Stimulated activated naive CD4-positive, alpha-beta T cell (primary cell): Measurements from ENCODE around the gene HIVEP3.

ENCODE experiments used
- DNase-seq, 6 experiments: peaks; one replicate each; lab custom pipeline; 2025; lab: John Stamatoyannopoulos, UW

The HIVEP3 gene

GRCh38 chr1:41728403-41729202 lies 190.1 kb downstream of the HIVEP3 start:
- DNase-seq: no peak

DNA sequence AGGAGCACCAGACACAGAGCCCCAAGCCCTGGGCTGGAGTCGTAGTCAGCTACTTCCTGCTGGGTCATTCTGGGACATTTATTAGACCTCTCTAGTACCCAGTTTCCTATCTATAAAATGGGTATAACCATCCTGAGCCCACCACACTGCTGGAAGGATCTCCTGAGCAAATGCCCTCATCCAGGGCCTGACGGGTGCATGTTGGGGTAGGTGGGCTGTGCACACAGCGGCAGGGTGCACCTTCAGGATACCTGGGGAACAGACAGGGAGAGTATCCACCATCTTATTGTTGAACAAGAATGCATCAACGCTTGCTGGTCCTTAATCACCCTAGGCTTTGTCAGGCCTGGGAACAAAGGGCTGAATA lies 191.0 kb downstream of the HIVEP3 start:
- no peak for DNase-seq

DNA sequence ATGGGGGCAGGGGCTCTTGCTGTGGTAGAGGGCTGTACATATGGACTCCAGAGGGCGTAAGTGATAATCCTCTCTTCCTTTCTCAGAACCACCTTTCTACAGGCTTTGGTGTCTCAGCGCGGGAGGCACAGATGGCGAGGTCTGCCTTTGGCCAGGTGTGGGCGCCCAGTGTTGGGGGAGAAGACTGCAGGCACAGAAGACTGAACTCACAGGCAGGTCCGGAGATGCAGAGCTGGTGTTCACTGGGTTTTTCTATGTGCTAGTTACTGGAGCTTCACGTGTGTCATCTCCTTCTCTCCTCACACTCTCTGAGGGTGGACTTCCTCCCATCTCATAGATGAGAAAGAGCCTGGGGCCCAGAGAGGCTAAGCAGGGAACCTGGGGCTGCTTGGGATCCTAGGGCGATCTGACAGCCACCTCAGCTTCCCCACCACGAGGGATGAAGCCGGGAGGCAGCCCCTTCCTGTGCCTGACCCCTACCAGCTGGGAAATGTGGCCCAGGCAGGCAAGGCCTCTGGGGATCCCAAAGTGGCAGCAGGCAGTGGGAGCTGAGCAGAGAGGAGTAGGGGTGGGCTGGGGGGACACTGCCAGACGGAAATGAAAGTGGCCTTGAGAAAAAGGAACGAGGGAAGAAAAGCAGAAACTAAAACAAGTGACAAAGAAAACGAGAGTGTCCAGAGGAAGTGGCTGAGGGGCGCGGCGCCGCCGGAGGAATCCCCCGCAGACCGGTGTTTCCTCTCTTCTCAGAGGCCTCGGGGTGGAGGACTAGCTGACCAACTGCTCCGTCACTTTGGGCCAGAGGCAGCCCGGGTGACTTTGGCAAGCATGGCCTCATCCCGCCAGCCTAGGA lies 191.6 kb downstream of the HIVEP3 start:
- DNase-seq: peak in 1 of 6 experiments; percentile 8

GRCh38 chr1:41726292-41726691 lies 192.4 kb downstream of the HIVEP3 start:
- no peak for DNase-seq

DNA sequence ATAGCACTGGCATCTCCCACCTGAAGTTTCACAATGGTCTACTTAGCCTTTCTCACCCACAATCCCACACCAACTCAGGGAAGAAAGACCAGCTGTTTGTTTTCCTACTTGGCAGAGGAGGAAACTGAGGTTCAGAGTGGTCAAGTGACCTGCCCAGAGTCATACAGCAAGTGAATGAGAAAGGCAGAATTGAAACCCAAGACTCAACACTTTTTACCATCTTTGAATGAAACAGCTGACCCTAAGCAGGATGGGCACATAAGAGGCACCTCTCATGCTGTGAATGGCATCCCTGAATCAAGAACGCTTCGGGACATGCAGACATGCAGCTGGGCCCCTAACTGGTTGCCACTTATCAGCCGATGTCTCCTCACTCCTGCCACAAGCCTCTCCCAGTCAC lies 193.8 kb downstream of the HIVEP3 start:
- DNase-seq: no peak

GRCh38 chr1:41724248-41724647 lies 194.5 kb downstream of the HIVEP3 start:
- no peak for DNase-seq

DNA sequence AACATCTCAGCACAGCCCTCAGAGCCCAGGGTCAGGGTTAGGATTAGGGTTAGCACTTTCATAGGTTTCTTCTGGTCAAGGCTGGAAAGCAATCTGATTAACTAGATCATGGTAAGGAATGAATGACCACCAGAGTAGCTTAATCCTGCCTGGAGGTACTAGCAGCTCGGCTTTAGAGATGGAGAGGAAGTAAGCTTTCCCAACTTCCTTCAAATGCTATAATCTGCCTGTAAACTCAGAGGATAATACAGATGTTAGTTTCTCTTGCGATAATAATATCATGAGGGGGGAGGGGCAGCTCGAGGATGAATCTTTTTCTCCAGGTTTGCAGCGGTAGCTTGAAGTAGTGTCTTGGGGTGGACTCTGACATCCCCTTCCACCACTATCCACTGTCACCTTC lies 194.9 kb downstream of the HIVEP3 start:
- DNase-seq: no peak

DNA sequence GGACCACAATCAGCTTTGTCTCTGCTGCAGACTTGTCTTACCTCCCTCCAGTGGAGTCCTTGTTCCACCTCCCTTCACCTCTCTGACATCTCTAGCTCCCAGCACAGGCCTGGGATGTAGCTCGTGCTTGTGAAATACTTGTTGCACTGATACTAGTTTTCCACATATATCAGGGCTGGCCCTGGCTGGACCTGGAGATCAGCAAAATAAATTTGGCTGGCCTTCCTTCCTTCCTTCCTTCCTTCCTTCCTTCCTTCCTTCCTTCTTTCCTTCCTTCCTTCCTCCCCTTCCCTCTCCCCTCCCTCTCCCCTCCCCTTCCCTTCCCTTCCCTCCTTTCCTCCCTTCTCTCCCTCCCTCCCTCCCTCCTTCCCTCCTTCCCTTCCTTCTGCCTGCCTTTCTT lies 196.5 kb downstream of the HIVEP3 start:
- no peak for DNase-seq

GRCh38 chr1:41720861-41721410 lies 197.8 kb downstream of the HIVEP3 start:
- no peak for DNase-seq

- DNase-seq: no peak
These were observed 199.1 kb downstream of the HIVEP3 start for GRCh38 chr1:41719590-41719989.

DNA sequence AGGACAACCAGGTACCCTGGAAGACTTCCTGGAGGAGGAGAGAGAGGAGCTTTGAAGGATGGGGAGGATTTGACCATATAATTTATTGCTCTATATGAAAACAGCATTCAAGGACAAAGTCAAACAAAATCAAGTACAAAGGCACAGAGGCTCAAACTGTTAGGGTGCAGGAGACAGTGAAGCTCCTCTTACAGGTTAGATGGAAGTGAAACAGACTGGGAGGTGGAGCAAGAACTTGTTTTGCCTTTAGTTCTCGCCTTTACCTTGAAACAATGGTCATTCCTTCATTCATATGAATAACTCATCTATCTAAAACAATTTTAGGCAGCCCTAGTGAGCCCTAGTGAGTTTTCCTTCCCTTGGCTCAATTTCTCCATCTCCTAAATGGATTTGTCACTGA lies 199.6 kb downstream of the HIVEP3 start:
- no peak for DNase-seq

- no peak for DNase-seq
These were observed 200.2 kb downstream of the HIVEP3 start for GRCh38 chr1:41718497-41718896.

DNA sequence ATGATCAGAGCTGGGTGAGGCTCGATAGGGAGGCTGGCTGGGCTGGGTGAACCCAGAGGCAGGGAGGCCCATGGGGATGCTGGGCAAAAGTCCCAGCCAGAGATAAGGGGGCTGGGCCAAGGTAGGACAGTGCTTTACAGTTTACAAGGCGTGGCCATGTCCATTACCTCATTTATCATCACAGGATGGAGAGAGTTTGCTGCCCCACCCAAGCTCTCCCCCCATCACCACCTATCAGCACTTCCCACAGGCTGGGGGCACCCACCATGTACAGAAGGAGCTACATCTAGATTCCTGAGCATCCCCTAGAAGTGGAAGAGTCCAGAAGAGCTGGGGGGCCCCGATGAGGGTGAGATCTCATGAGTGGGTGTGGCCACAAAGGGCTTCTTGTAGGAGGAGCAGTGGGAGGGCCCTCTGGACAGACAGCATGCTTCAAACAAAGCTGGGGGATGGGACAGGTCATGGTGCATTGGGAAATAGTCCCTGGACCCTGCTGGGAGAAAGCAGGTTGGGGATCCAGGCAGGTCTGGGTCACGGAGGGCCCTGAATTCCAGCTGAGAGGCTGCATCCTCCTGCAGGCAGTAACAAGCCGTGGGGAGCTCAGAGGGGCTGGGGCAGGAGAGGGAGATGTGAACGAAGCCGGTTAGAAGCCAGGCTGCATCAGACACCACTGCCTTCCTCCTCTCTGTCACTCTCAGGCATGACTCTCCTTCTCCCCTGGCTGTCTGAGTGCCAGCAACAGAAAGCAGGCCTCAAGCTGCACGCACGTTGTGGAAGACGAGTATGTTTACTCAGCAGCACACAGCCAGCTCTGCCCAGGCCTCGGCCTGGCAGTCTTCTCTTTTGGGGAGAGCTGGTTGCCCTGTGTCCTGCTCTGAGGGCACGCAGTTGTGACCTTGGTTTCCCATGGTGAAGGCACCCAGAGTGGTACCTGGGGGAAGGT lies 202.3 kb downstream of the HIVEP3 start:
- DNase-seq: no peak

GRCh38 chr1:41715441-41716095 lies 203.2 kb downstream of the HIVEP3 start:
- DNase-seq: no peak

GRCh38 chr1:41714638-41715389 lies 203.9 kb downstream of the HIVEP3 start:
- DNase-seq: no peak

GRCh38 chr1:41713557-41714327 lies 205.0 kb downstream of the HIVEP3 start:
- DNase-seq: no peak

DNA sequence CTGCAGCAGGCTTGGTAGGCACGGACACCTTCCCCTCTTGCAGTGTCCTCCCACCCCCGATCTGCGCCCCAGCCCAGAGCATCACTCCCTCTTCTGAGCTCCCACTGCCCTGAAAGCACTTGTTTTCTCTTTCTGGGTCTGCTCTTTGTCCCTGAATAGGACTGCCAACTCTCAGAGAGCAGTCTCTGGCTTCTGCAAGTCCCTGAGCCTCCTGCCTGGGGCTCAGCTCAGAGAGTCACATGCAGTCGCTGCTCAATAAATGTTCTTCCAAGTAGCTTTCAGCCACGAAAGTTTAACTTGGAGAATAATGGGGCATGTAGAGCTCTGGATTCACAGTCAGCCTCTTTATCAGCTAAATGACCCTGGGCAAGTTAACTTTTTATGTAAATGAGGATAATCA lies 205.6 kb downstream of the HIVEP3 start:
- DNase-seq: no peak

GRCh38 chr1:41712695-41713094 lies 206.0 kb downstream of the HIVEP3 start:
- no peak for DNase-seq

GRCh38 chr1:41712081-41712480 lies 206.6 kb downstream of the HIVEP3 start:
- no peak for DNase-seq

DNA sequence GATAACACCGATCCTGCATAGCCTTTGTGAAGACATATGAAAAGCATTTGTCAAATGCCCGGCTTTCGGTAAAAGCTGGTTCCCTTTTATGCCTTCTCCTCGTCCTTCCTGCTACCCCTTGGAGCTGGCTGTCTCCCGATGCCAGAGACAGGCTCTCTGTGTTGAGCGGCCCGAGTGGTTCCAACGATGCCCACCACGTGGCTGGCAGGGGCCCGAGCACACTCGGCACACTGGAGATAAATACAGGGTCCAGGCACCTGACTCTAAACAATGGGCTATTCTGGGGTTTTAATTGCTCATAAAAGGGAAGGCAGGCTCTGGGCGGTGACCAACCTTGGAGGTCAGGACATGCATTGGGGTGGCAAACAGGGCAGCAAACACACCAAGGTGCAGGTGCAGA lies 207.1 kb downstream of the HIVEP3 start:
- no peak for DNase-seq
